Stimulated activated CD4-positive, alpha-beta T cell treated with anti-CD3 and anti-CD28 coated beads, Interleukin-12 subunit alpha, Interleukin-12 subunit beta, amount 100 ng/mL, for 24 hours (primary cell): Measurements from ENCODE around the gene GPX4.

ENCODE experiments used
- DNase-seq, 2 experiments: peaks; one replicate each; pipeline ENCODE4 v3.0.0-alpha.2; 2020; ENCODE audit warnings: low read depth in 2 of 2

GPX4 gene

DNA sequence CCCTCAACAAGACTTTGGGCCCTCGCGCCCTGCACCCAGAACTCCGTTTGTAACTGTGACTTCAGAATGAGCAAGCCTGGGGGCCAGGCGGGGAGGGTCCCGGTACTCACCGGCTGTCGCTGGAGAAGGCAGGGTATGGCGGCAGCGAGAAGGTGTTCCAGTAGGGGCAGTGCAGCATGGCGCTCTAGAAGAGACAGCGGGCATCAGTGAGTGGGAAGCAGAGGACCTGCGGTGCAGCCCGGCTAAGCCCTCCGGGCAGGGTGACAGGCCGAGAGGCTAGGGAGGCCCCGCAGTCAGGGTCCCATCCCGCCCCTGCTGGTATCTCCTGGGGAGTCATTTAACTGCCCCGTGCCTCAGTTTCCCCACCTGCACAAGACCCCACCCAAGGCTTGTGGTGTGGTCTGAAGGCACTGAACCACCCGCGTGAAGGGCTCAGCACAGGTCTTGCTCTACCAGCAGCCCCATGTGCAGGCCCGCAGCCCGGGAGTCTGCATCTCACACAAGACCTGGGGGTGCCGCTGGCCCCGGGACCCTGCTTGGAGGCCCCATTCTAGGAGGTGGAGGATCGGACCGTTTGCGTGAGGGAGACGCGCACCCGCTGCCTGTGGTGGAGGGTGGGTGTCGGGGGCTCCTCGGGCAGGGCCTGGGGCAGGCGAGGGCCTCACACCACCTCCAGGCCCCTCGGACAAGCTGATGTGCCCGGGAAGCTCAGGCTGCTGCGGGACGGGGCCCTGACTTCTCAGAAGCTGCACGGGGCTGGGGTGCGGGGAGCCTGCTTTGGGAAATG is 45.7 kb downstream of the GPX4 start:
- no peak for DNase-seq

- no peak for DNase-seq
These were observed 46.7 kb downstream of the GPX4 start for GRCh38 chr19:1150333-1151036.

- no peak for DNase-seq
These were observed 47.4 kb downstream of the GPX4 start for GRCh38 chr19:1151037-1151724.

DNA sequence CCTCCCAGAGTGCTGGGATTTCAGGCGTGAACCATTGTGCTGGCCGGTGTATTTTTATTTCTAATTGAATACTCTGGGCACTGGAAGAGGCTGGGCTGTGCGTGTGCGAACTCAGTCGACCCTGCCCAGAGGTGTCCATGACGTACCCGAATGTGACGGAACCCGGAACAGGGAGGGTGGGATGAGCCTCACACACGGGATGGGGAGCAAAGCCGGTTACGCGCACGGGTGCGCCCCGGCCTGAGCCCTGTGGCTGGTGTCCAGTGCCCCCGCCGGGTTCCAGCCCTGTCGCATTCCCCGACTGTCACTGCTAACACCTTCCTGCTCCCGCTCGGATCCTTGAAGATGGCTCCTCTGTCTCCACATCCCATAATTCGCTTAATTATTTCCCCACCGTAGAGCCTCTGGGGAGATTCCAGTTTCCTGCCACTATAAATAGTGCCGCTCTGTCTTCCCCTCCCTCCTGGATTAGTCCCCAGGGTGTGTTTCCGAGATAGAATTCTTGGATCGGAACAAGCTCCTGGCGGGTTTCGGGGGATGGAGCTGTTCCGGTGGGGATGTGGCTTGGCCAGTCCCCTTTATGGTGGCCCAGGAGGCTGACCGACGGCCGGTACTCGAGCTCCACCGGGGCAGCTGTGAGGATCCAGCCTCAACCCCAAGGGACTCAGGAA is 48.3 kb downstream of the GPX4 start:
- DNase-seq = no peak

DNA sequence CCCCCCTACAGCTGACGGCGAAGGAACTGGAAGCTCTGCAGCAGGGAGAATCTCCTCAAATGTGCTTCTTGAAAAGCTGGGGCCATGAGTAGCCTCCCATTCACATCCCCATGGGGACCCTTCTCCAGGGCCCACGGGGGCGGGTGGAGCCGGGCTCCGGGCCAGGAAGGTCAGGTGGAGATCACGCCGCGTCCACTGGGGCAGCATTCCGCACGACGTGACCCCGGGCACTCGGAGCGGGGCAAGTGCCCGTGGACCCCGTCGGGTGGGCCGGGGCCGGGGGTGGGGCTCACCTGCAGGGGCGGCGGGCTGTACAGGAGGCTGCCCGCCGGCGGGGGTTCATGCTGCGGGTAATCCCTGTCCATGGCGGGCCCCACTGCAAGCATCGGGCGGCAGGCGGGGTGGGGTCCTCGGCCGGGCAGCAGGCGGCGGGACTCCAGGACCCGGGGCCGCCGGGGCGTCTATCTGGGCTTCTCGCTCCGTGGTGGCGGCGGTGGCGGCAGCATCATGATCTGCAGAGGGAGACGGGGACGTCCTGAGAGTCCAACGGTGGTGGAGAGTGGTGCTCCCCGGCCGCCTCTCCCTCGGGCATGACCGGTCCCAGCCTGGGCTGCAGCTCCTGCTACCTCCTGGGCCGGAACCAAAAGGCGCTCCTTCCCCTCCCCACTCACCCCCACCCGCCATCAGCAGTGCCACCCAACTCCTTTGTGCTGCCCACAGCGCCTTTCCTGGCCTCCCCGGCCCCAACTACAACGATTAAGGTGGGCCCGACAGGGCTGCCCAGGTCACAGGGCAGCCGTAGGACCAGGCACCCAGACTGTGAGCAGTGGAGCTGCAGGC is 50.3 kb downstream of the GPX4 start:
- DNase-seq = no peak

DNA sequence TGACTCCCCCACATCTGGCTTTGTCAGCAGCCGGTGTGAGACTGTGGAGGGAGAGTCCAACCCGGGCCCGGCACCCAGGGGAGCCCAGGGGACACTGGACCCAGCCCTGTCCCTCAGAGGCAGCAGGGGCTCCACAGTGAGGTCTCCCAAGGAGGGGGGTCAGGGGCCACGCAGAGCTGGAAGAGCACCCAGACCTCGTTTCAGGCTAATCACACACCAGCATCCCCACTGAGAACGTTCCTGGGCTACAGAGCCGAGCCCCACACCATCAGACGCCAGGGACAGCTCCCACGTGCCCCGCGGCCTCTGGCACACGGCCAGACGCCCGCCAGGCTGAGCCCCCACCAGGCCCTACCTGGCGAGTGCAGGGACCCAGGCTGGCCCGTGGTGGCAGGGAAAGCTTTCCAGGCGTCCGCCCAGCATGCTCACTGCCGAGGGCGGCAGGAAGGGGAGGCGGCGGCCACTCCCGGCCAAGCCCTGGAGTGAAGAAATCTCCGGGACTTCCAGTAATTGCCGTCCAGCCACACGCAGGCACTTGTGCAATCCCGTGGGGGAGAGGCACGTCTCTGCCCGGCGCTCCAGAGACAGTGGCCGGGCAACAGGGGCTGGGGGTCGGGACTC is 51.0 kb downstream of the GPX4 start:
- no peak for DNase-seq

DNA sequence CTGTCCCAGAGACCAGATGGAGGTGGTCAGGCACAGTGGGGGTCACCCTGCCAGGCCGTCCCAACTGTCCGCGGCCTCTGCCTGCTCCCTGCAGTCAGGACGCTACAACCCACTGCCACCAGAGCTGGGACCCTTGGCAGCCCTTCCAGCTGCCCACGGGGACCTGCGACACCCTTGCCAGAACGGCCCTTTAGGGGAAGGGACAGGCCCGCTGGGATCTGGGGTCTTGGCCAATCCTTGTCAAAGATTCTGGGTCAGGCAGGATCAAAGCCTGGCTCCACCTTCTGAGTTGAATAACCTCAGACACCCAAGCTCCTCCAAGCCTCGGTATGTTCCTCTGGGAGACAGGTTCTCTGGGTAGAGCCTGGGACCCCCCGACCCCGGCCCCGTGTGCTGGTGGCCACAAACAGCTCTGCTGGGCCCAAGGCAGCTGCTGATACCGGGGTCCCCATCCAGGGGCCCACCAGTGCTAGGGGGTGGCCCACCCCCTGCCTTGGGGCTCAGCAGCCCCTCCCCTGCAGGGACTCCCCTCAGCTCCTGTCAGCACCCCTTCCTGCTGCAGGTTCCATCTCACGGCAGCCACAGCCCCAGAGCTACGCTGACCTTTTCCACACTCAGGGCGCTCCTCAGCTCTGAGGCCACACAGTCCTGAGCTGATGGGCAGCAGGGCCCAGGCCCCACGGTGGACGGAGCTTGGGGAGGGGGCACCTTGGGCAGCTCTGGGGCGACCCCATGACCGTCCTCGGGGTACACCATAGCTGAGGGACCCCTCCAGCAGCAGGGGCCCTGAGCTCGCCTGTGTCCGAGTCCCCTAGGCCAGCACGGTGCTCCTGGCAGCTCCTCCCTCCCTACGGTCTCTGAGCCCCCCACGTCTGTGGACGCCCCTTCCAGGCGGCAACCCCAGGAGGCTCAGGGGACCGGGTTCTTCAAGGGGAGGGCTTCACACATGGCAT is 51.8 kb downstream of the GPX4 start:
- no peak for DNase-seq
